Dedifferentiated amniotic fluid mesenchymal stem cell (primary cell): ENCODE data around the gene NR2F2.
A peak's percentile ranks its signal among the peaks of the same experiment; 100 is the strongest.

ENCODE experiments used
- DNase-seq: peaks from one replicate; pipeline ENCODE4 v3.0.0-alpha.2; 2016; ENCODE audit errors: extremely low spot score

Gene NR2F2

GRCh38 chr15:96353930-96354730 lies 23.6 kb downstream of the NR2F2 start:
- DNase-seq, result no peak

GRCh38 chr15:96354731-96355567 lies 24.4 kb downstream of the NR2F2 start:
- peak; percentile 90 for DNase-seq

GRCh38 chr15:96355568-96356187 lies 25.2 kb downstream of the NR2F2 start:
- DNase-seq, result no peak

- peak; percentile 79 for DNase-seq
Observed at GRCh38 chr15:96356494-96357455, 26.3 kb downstream of the NR2F2 start.

GRCh38 chr15:96358001-96358801 lies 27.7 kb downstream of the NR2F2 start:
- DNase-seq, result no peak

GRCh38 chr15:96358821-96359615 lies 28.5 kb downstream of the NR2F2 start:
- DNase-seq, result no peak

GRCh38 chr15:96359616-96360521 lies 29.4 kb downstream of the NR2F2 start:
- no peak for DNase-seq

GRCh38 chr15:96360581-96361308 lies 30.2 kb downstream of the NR2F2 start:
- no peak for DNase-seq

GRCh38 chr15:96361309-96362010 lies 31.0 kb downstream of the NR2F2 start:
- DNase-seq, result no peak

- DNase-seq, result no peak
Observed at GRCh38 chr15:96362011-96362754, 31.7 kb downstream of the NR2F2 start.

GRCh38 chr15:96362755-96363651 lies 32.5 kb downstream of the NR2F2 start:
- no peak for DNase-seq

GRCh38 chr15:96363707-96364106 lies 33.2 kb downstream of the NR2F2 start:
- no peak for DNase-seq

- no peak for DNase-seq
Observed at GRCh38 chr15:96365781-96366525, 35.5 kb downstream of the NR2F2 start.

GRCh38 chr15:96366526-96366877 lies 36.0 kb downstream of the NR2F2 start:
- DNase-seq, result no peak
